GM12878 (cell line): ENCODE results near the gene ATP10A. TPM values are rescaled to one million over a fixed set of nuclear protein-coding genes. Genes with fewer than 3 reads are reported as not detected.

Experiments
- ATAC-seq: fragments of 200-7000 bp; cut with Tn5 transposase; 3 replicates; pipeline ENCODE4 v1.9.1; 2020; ENCODE audit warnings: mild to moderate bottlenecking, moderate library complexity
- BruUV-seq: library from RNA; stranded (reverse); fragments of 400-500 nt; replicated peaks from 2 replicates; lab custom pipeline; 2021; lab: Mats Ljungman, UMichigan
- CTCF ChIA-PET: fragments of 300-600 bp; sonication (Branson Sonifier 250); formaldehyde crosslinking; extraction: SDS; loops from one replicate; lab custom pipeline; 2021; ENCODE audit warnings: inconsistent platforms; lab: Yijun Ruan, JAX
- POLR2A ChIA-PET: fragments of 350-600 bp; formaldehyde crosslinking; extraction: SDS; loops from one replicate; lab custom pipeline; 2021; ENCODE audit warnings: inconsistent platforms; lab: Charles Lee
- RAD21 ChIA-PET: fragments of 300-600 bp; sonication (Branson Sonifier 250); formaldehyde crosslinking; loops from one replicate; lab custom pipeline; 2023; ENCODE audit warnings: antibody characterized with exemption; ENCODE audit not compliant: unreplicated experiment; lab: Charles Lee
- SMC1A ChIA-PET: fragments of 300-600 bp; sonication (Branson Sonifier 250); formaldehyde crosslinking; loops from one replicate; lab custom pipeline; 2023; ENCODE audit not compliant: unreplicated experiment, uncharacterized antibody; lab: Charles Lee
- DNase-seq: peaks from one replicate; pipeline ENCODE4 v3.0.0-alpha.2; 2011; ENCODE audit warnings: low read depth, low spot score
- FAIRE-seq: peaks from 3 replicates; lab custom pipeline; 2011; peaks lifted over from hg19 to GRCh38; lab: Jason Lieb, UNC
- H2AFZ ChIP-seq: 2 replicates; pipeline ENCODE4 v1.6.0; 2011; ENCODE audit warnings: low read depth, low read length, control low read depth; ENCODE audit not compliant: control insufficient read depth
- H3K27ac ChIP-seq: 2 replicates; pipeline ENCODE4 v1.5.1; 2011; ENCODE audit warnings: control low read depth; ENCODE audit not compliant: control insufficient read depth, insufficient read depth
- H3K27me3 ChIP-seq, 2 experiments: replicated peaks in 1 of 2; 2 replicates each; pipeline versions ENCODE4 v1.6.0 to v1.6.1; 2011; ENCODE audit warnings: low read length in 1 of 2; ENCODE audit not compliant: control insufficient read depth in 2 of 2, insufficient read depth in 2 of 2
- H3K36me3 ChIP-seq, 2 experiments: 2 replicates each; pipeline ENCODE4 v1.5.1; 2011; ENCODE audit warnings: low read length in 1 of 2; ENCODE audit not compliant: control insufficient read depth in 2 of 2, insufficient read depth in 2 of 2
- H3K4me1 ChIP-seq: 2 replicates; pipeline ENCODE4 v1.6.1; 2011; ENCODE audit warnings: mild to moderate bottlenecking, low read length, moderate library complexity, mixed read lengths; ENCODE audit not compliant: control insufficient read depth, insufficient read depth
- H3K4me2 ChIP-seq: 2 replicates; pipeline ENCODE4 v1.6.0; 2011; ENCODE audit warnings: control low read depth; ENCODE audit not compliant: control insufficient read depth, insufficient read depth
- H3K4me3 ChIP-seq: fragments of 200-600 bp; sonication (generic); 2 replicates; pipeline ENCODE4 v1.5.1; 2016
- H3K79me2 ChIP-seq: 2 replicates; pipeline ENCODE4 v1.6.0; 2011; ENCODE audit warnings: low read length; ENCODE audit not compliant: control insufficient read depth, insufficient read depth
- H3K9ac ChIP-seq: 2 replicates; pipeline ENCODE4 v1.8.0; 2011; ENCODE audit warnings: low read length, control low read depth, mixed read lengths; ENCODE audit not compliant: control insufficient read depth, insufficient read depth
- H3K9me3 ChIP-seq: replicated peaks from 3 replicates; pipeline ENCODE4 v1.5.1; 2011; ENCODE audit warnings: mild to moderate bottlenecking, low read length; ENCODE audit not compliant: control insufficient read depth, insufficient read depth
- H4K20me1 ChIP-seq: 2 replicates; pipeline ENCODE4 v1.6.0; 2011; ENCODE audit not compliant: control insufficient read depth, insufficient read depth
- ATF2 ChIP-seq: IDR thresholded peaks from 2 replicates; pipeline ENCODE4 v1.6.1; 2012; ENCODE audit warnings: low read length, inconsistent platforms
- CHD2 ChIP-seq: IDR thresholded peaks from 2 replicates; pipeline ENCODE4 v1.6.1; 2011; ENCODE audit warnings: low read depth, low read length, improper control_type of control experiment, borderline replicate concordance
- E2F8 ChIP-seq: fragments of 450-650 bp; IDR thresholded peaks from 2 replicates; pipeline ENCODE4 v1.6.1; 2018; ENCODE audit warnings: mild to moderate bottlenecking, low read depth, moderate library complexity; ENCODE audit not compliant: partially characterized antibody
- IRF5 ChIP-seq: fragments of 450-650 bp; IDR thresholded peaks from 2 replicates; pipeline ENCODE4 v1.6.1; 2017; ENCODE audit warnings: borderline replicate concordance
- POLR2A ChIP-seq: IDR thresholded peaks from 2 replicates; pipeline ENCODE4 v1.6.1; 2011; ENCODE audit warnings: low read depth, mild to moderate bottlenecking, low read length
- RBBP5 ChIP-seq: fragments of 200-600 bp; sonication (generic); conservative IDR thresholded peaks from 2 replicates; pipeline ENCODE4 v1.6.1; 2016
- TAF1 ChIP-seq: IDR thresholded peaks from 2 replicates; pipeline ENCODE4 v1.6.1; 2011; ENCODE audit warnings: mild to moderate bottlenecking, low read depth, low read length, borderline replicate concordance
- ZBTB4 ChIP-seq: fragments of 450-650 bp; formaldehyde crosslinking; IDR thresholded peaks from 2 replicates; pipeline ENCODE4 v1.4.0; 2022; ENCODE audit warnings: mild to moderate bottlenecking, moderate library complexity
- ZNF207 ChIP-seq: fragments of 450-650 bp; IDR thresholded peaks from 2 replicates; pipeline ENCODE4 v1.6.1; 2014; ENCODE audit warnings: antibody characterized with exemption, mild to moderate bottlenecking, borderline replicate concordance
- ZNF622 ChIP-seq: fragments of 450-650 bp; IDR thresholded peaks from 2 replicates; pipeline ENCODE4 v1.6.1; 2017; ENCODE audit warnings: mild to moderate bottlenecking, inconsistent platforms
- WGBS: methylation state at CpG from one replicate; pipeline ENCODE4 v1.1.6; 2016; ENCODE audit warnings: low lambda C conversion rate; ENCODE audit not compliant: insufficient replicate concordance, insufficient coverage; ENCODE audit errors: missing lambda C conversion rate; 5-methylcytosine and 5-hydroxymethylcytosine counted together
- in situ Hi-C: fragments of 300-500 bp; cut with MboI; formaldehyde crosslinking; loops from 9 replicates; pipeline ENCODE4 v1.14.3; 2018; ENCODE audit warnings: mixed read lengths
- intact Hi-C: fragments of 100-400 bp; cut with micrococcal nuclease; formaldehyde crosslinking; loops from one replicate; pipeline ENCODE4 v1.14.2; 2022; ENCODE audit not compliant: unreplicated experiment
- polyA plus RNA-seq, 11 experiments: library from polyadenylated mRNA; depleted of rRNA in 4 of 11; unstranded in 6 of 11; stranded (reverse) in 5 of 11; fragments of >200 nt; fragmentation: Nextera tagmentation in 4 of 11; fragmentation: Illumina TruSeq in 1 of 11; extraction: Ambion mirVana in 4 of 11; extraction: Trizol in 1 of 11; gene quantifications; 1 replicate in 1 of 11; 2 replicates in 10 of 11; pipeline versions ENCODE4 v1.2.1 to v1.2.3, GENCODE V29; 2011 to 2016; ENCODE audit warnings: inconsistent platforms in 2 of 11, missing spikeins in 2 of 11, low read depth in 1 of 11
- total RNA-seq, 4 experiments: library from RNA; depleted of rRNA in 3 of 4; stranded (reverse); fragments of >200 nt in 3 of 4; fragmentation: Illumina TruSeq in 1 of 4; extraction: Trizol in 1 of 4; gene quantifications; 2 replicates each; pipeline versions ENCODE4 v1.2.1 to v1.2.3, GENCODE V29; 2013 to 2021

The ATP10A gene
- total and polyA plus RNA-seq, 10 of the 15 experiments (the other 5 are each of a cell fraction or from before 2014, with no cell fraction given), result 0.04 to 1.5 (median 0.31) TPM; not detected in 2

GRCh38 chr15:25912035-25912434, 48.9 kb upstream of the ATP10A start:
- no peaks in the 10 kb centered on the region for H3K27me3 ChIP-seq
- no peak overlapping the region for H3K27ac ChIP-seq
- WGBS, result 9% methylated on average over 3 of the region's 3 CpGs
- ChIA-PET POLR2A (no interaction called here), SMC1A (no interaction called here), CTCF (no interaction called here), RAD21 (no interaction called here)
- H3K4me2 ChIP-seq, result no peak overlapping the region
- H3K4me3 ChIP-seq, result no peak overlapping the region
- ATAC-seq, result no peak
- no peaks in the 10 kb centered on the region for H3K36me3 ChIP-seq
- H4K20me1 ChIP-seq, result no peaks in the 10 kb centered on the region
- H3K79me2 ChIP-seq, result no peaks in the 10 kb centered on the region
- no peak for DNase-seq
- H3K4me1 ChIP-seq, result no peaks in the 10 kb centered on the region
- in situ Hi-C loops (no loop called here), intact Hi-C loops (no loop called here)
- no peaks in the 10 kb centered on the region for H3K9me3 ChIP-seq
- no TSS peak for BruUV-seq
- no peak overlapping the region for H3K9ac ChIP-seq
- no peak for TF ChIP-seq ZNF207
- no peak for TF ChIP-seq POLR2A
- no peak for TF ChIP-seq RBBP5
- TF ChIP-seq ATF2, result no peak
- no peak for TF ChIP-seq CHD2
- no peak for TF ChIP-seq TAF1
- H2AFZ ChIP-seq, result no peak overlapping the region
- no peak for FAIRE-seq

GRCh38 chr15:25910832-25911231, 47.7 kb upstream of the ATP10A start:
- BruUV-seq, result no TSS peak
- Histone ChIP-seq H3K36me3 (no peaks in the 10 kb centered on the region), H3K9ac (no peak overlapping the region), H2AFZ (no peak overlapping the region), H3K4me1 (no peaks in the 10 kb centered on the region), H3K4me3 (no peak overlapping the region), H3K9me3 (no peaks in the 10 kb centered on the region), H3K27ac (no peak overlapping the region), H4K20me1 (no peaks in the 10 kb centered on the region), H3K4me2 (no peak overlapping the region), H3K27me3 (no peaks in the 10 kb centered on the region), H3K79me2 (no peaks in the 10 kb centered on the region)
- SMC1A ChIA-PET, result no interaction called here
- intact Hi-C loops (no loop called here), in situ Hi-C loops (no loop called here)
- FAIRE-seq (no peak), DNase-seq (no peak), ATAC-seq (no peak)
- 22% methylated on average over 4 of the region's 4 CpGs for WGBS
- CTCF ChIA-PET, result no interaction called here
- RAD21 ChIA-PET, result no interaction called here
- POLR2A ChIA-PET, result no interaction called here
- TF ChIP-seq ZNF622, result no peak
- TF ChIP-seq E2F8, result no peak
- no peak for TF ChIP-seq IRF5
- no peak for TF ChIP-seq ZBTB4 (CRISPR knock-in tag)
